Measurements from ENCODE around the gene SLC25A4.
A peak's percentile ranks its signal among the peaks of the same experiment; 100 is the strongest.
"Not testable (repeated sequence)": the region's sequence is repeated elsewhere in the genome, so short reads cannot be mapped to it uniquely, and the experiment has no call there.

The SLC25A4 gene

GRCh38 chr4:185142912-185143600, at the start of gene SLC25A4:
TSS of gene SLC25A4 (plus strand) at chr4:185143266. CDS start at chr4:185143373, 107 bp downstream.
- FAIRE-seq, result no peak

GRCh38 chr4:185093603-185094002, 49.5 kb upstream of the SLC25A4 start:
- no peak for FAIRE-seq

GRCh38 chr4:185096032-185096653, 46.9 kb upstream of the SLC25A4 start:
- peak; percentile 51 for FAIRE-seq

- no peak for FAIRE-seq
Measured at GRCh38 chr4:185098474-185098873, 44.6 kb upstream of the SLC25A4 start.

- FAIRE-seq, result no peak
Measured at GRCh38 chr4:185099024-185099682, 43.9 kb upstream of the SLC25A4 start.

- FAIRE-seq, result no peak
Measured at GRCh38 chr4:185099940-185100339, 43.1 kb upstream of the SLC25A4 start.

- no peak for FAIRE-seq
Measured at GRCh38 chr4:185100423-185100822, 42.6 kb upstream of the SLC25A4 start.

- no peak for FAIRE-seq
Measured at GRCh38 chr4:185101354-185101890, 41.6 kb upstream of the SLC25A4 start.

GRCh38 chr4:185104733-185105132, 38.3 kb upstream of the SLC25A4 start:
- FAIRE-seq, result no peak

GRCh38 chr4:185106353-185106752, 36.7 kb upstream of the SLC25A4 start:
- FAIRE-seq, result no peak

- FAIRE-seq, result not testable (repeated sequence)
Measured at GRCh38 chr4:185107574-185107973, 35.5 kb upstream of the SLC25A4 start.

- FAIRE-seq, result no peak
Measured at GRCh38 chr4:185108185-185108584, 34.9 kb upstream of the SLC25A4 start.

GRCh38 chr4:185108669-185109068, 34.4 kb upstream of the SLC25A4 start:
- no peak for FAIRE-seq

- no peak for FAIRE-seq
Measured at GRCh38 chr4:185109736-185110135, 33.3 kb upstream of the SLC25A4 start.

GRCh38 chr4:185110375-185110823, 32.7 kb upstream of the SLC25A4 start:
- FAIRE-seq, result no peak

GRCh38 chr4:185112104-185112503, 31.0 kb upstream of the SLC25A4 start:
- FAIRE-seq, result no peak

- no peak for FAIRE-seq
Measured at GRCh38 chr4:185113340-185113739, 29.7 kb upstream of the SLC25A4 start.

GRCh38 chr4:185115827-185116232, 27.2 kb upstream of the SLC25A4 start:
- FAIRE-seq, result no peak

- FAIRE-seq, result no peak
Measured at GRCh38 chr4:185117300-185117934, 25.6 kb upstream of the SLC25A4 start.

- no peak for FAIRE-seq
Measured at GRCh38 chr4:185118876-185119275, 24.2 kb upstream of the SLC25A4 start.

GRCh38 chr4:185119467-185119866, 23.6 kb upstream of the SLC25A4 start:
- not testable (repeated sequence) for FAIRE-seq

GRCh38 chr4:185119927-185120630, 23.0 kb upstream of the SLC25A4 start:
- no peak for FAIRE-seq

- no peak for FAIRE-seq
Measured at GRCh38 chr4:185120631-185120946, 22.5 kb upstream of the SLC25A4 start.

Measured in colon (tissue), 2 donors.